SK-N-SH (cell line): Measurements from ENCODE around the gene RBM19. TPM values are rescaled to one million over a fixed set of nuclear protein-coding genes. Genes with fewer than 3 reads are reported as not detected.

ENCODE experiments used
- CTCF ChIA-PET: fragments of 300-600, 350-600 bp; formaldehyde crosslinking; extraction: SDS; loops from one replicate; lab custom pipeline; 2021; lab: Yijun Ruan, JAX
- POLR2A ChIA-PET: fragments of 350-600 bp; sonication (Branson Sonifier 250); formaldehyde crosslinking; extraction: SDS; loops from one replicate; lab custom pipeline; 2020; ENCODE audit warnings: antibody characterized with exemption, inconsistent platforms; lab: Yijun Ruan, JAX
- DNase-seq: peaks from one replicate; pipeline ENCODE4 v3.0.0; 2012
- H2AFZ ChIP-seq: fragments of 200-600 bp; sonication (generic); 2 replicates; pipeline ENCODE4 v1.8.1; 2016; ENCODE audit warnings: antibody characterized with exemption, mild to moderate bottlenecking, low read depth
- H3F3A ChIP-seq: fragments of 200-600 bp; sonication (generic); replicated peaks from 2 replicates; pipeline ENCODE3; 2016; ENCODE audit warnings: antibody characterized with exemption, mild to moderate bottlenecking; ENCODE audit not compliant: insufficient read depth
- H3K27ac ChIP-seq, 2 experiments: fragments of 200-500 bp in 1 of 2; fragments of 200-600 bp in 1 of 2; sonication (Bioruptor generic) in 1 of 2; sonication (generic), shearing (Covaris generic) in 1 of 2; 2 replicates each; pipeline versions ENCODE4 v1.5.1 to v1.6.1; 2014 to 2016; ENCODE audit warnings: low read depth in 2 of 2, inconsistent platforms in 1 of 2, low read length in 1 of 2, mild to moderate bottlenecking in 1 of 2, mixed read lengths in 1 of 2
- H3K27me3 ChIP-seq: fragments of 200-600 bp; sonication (generic), shearing (Covaris generic); 2 replicates; pipeline ENCODE4 v1.6.1; 2016; ENCODE audit warnings: mixed run types; ENCODE audit not compliant: insufficient read depth
- H3K36me3 ChIP-seq, 2 experiments: fragments of 200-500 bp in 1 of 2; fragments of 200-600 bp in 1 of 2; sonication (Bioruptor generic) in 1 of 2; sonication (generic) in 1 of 2; replicated peaks in 1 of 2; 2 replicates each; pipeline versions ENCODE3 to v1.5.1; 2014 to 2016; ENCODE audit warnings: low read length in 1 of 2, mild to moderate bottlenecking in 1 of 2; ENCODE audit not compliant: insufficient read depth in 2 of 2, control insufficient read depth in 1 of 2
- H3K4me1 ChIP-seq, 2 experiments: fragments of 200-500 bp in 1 of 2; fragments of 200-600 bp in 1 of 2; sonication (Bioruptor generic) in 1 of 2; sonication (generic), shearing (Covaris generic) in 1 of 2; 2 replicates each; pipeline versions ENCODE4 v1.5.1 to v1.6.1; 2014 to 2016; ENCODE audit warnings: low read depth in 1 of 2, low read length in 1 of 2, mixed run types in 1 of 2; ENCODE audit not compliant: insufficient read depth in 2 of 2, control insufficient read depth in 1 of 2
- H3K4me2 ChIP-seq: fragments of 200-600 bp; sonication (generic), shearing (Covaris generic); 2 replicates; pipeline ENCODE4 v1.6.1; 2017; ENCODE audit warnings: mixed run types
- H3K4me3 ChIP-seq, 2 experiments: fragments of 200-500 bp in 1 of 2; fragments of 200-600 bp in 1 of 2; sonication (Bioruptor generic) in 1 of 2; sonication (generic), shearing (Covaris generic) in 1 of 2; 2 replicates each; pipeline versions ENCODE4 v1.5.1 to v1.8.1; 2014 to 2016; ENCODE audit warnings: low read depth in 2 of 2, inconsistent platforms in 1 of 2, low read length in 1 of 2, mild to moderate bottlenecking in 1 of 2, mixed read lengths in 1 of 2, moderate library complexity in 1 of 2
- H3K79me2 ChIP-seq: fragments of 200-600 bp; sonication (generic); 2 replicates; pipeline ENCODE4 v1.8.1; 2017; ENCODE audit warnings: mild to moderate bottlenecking; ENCODE audit not compliant: insufficient read depth
- H3K9ac ChIP-seq: fragments of 200-600 bp; sonication (generic); 2 replicates; pipeline ENCODE4 v1.6.1; 2017; ENCODE audit warnings: mixed run types
- H3K9me2 ChIP-seq: fragments of 200-600 bp; sonication (generic); 2 replicates; pipeline ENCODE4 v1.6.1; 2017; ENCODE audit warnings: mixed run types
- H3K9me3 ChIP-seq: fragments of 200-600 bp; sonication (generic); 2 replicates; pipeline ENCODE4 v1.6.1; 2017; ENCODE audit warnings: mixed run types, mild to moderate bottlenecking, moderate library complexity
- H4K20me1 ChIP-seq: fragments of 200-600 bp; sonication (generic); 2 replicates; pipeline ENCODE4 v1.6.1; 2017; ENCODE audit warnings: mild to moderate bottlenecking, mixed run types; ENCODE audit not compliant: insufficient read depth
- CTCF ChIP-seq: fragments of 200-600 bp; sonication (generic); IDR thresholded peaks from 2 replicates; pipeline ENCODE4 v1.6.1; 2017; ENCODE audit warnings: antibody characterized with exemption, mild to moderate bottlenecking, moderate library complexity
- EP300 ChIP-seq, 2 experiments: IDR thresholded peaks; 2 replicates each; pipeline versions ENCODE4 v1.4.0 to v1.6.1; 2012; ENCODE audit warnings: borderline replicate concordance in 1 of 2, low read depth in 1 of 2, low read length in 1 of 2
- EZH2phosphoT487 ChIP-seq: fragments of 200-600 bp; sonication (generic); IDR thresholded peaks from 2 replicates; pipeline ENCODE4 v1.6.1; 2017; ENCODE audit warnings: low read depth, mixed run types, mild to moderate bottlenecking, antibody characterized with exemption, moderate library complexity, borderline replicate concordance
- FOSL2 ChIP-seq: IDR thresholded peaks from 2 replicates; pipeline ENCODE4 v1.4.0; 2012; ENCODE audit warnings: low read depth, mild to moderate bottlenecking, moderate library complexity, borderline replicate concordance
- FOXJ3 ChIP-seq: sonication (generic); formaldehyde crosslinking; IDR thresholded peaks from 2 replicates; pipeline ENCODE4 v1.5.1; 2020; ENCODE audit warnings: mild to moderate bottlenecking, missing genetic modification reagents
- FOXM1 ChIP-seq: IDR thresholded peaks from 2 replicates; pipeline ENCODE4 v1.4.0; 2012; ENCODE audit warnings: low read depth, mild to moderate bottlenecking
- IRF3 ChIP-seq: fragments of 150-350 bp; IDR thresholded peaks from 2 replicates; pipeline ENCODE4 v1.6.1; 2016; ENCODE audit warnings: mild to moderate bottlenecking, low read depth, low read length
- MEF2A ChIP-seq: IDR thresholded peaks from 2 replicates; pipeline ENCODE4 v1.4.0; 2012; ENCODE audit warnings: low read depth, borderline replicate concordance
- NRF1 ChIP-seq: IDR thresholded peaks from 2 replicates; pipeline ENCODE4 v1.6.1; 2012; ENCODE audit warnings: low read depth, mild to moderate bottlenecking, low read length
- SIN3A ChIP-seq: IDR thresholded peaks from 2 replicates; pipeline ENCODE4 v1.6.1; 2012; ENCODE audit warnings: low read depth, mild to moderate bottlenecking, low read length, moderate library complexity, borderline replicate concordance
- TAF1 ChIP-seq: IDR thresholded peaks from 2 replicates; pipeline ENCODE4 v1.6.1; 2012; ENCODE audit warnings: low read depth, mild to moderate bottlenecking, low read length, moderate library complexity, borderline replicate concordance
- TCF12 ChIP-seq: IDR thresholded peaks from 2 replicates; pipeline ENCODE4 v1.4.0; 2012
- USF1 ChIP-seq: IDR thresholded peaks from 2 replicates; pipeline ENCODE4 v1.4.0; 2012; ENCODE audit warnings: low read depth, borderline replicate concordance
- ZBTB33 ChIP-seq: IDR thresholded peaks from 2 replicates; pipeline ENCODE4 v1.4.0; 2012; ENCODE audit warnings: low read depth, borderline replicate concordance
- WGBS: methylation state at CpG from one replicate; pipeline ENCODE4 v1.1.6; 2017; ENCODE audit warnings: low lambda C conversion rate; 5-methylcytosine and 5-hydroxymethylcytosine counted together
- polyA plus RNA-seq, 3 experiments: library from polyadenylated mRNA; depleted of rRNA; stranded (reverse); fragments of >200 nt; gene quantifications; 2 replicates each; pipeline ENCODE4 v1.2.3, GENCODE V29; 2012

Gene RBM19
- polyA plus RNA-seq, 1 of the 3 experiments (the other 2 are of a cell fraction) = 16.6 TPM

GRCh38 chr12:113777751-113778150 is 188.4 kb downstream of the RBM19 start:
- Histone ChIP-seq H3K4me2 (no peak overlapping the region), H4K20me1 (no peaks in the 10 kb centered on the region), H3K4me3 (no peak overlapping the region), H3K79me2 (no peaks in the 10 kb centered on the region), H3K36me3 (no peaks in the 10 kb centered on the region), H3K9ac (no peak overlapping the region), H3K27ac (no peak overlapping the region), H3K9me3 (no peaks in the 10 kb centered on the region), H2AFZ (no peak overlapping the region), H3K9me2 (no peaks in the 10 kb centered on the region), H3K4me1 (no peaks in the 10 kb centered on the region), H3F3A (no peaks in the 10 kb centered on the region), H3K27me3 (no peaks in the 10 kb centered on the region; the same call in 1 of the 2 replicates)
- POLR2A ChIA-PET = no interaction called here
- no peak for DNase-seq
- TF ChIP-seq TAF1 (no peak), FOXM1 (no peak), EP300 (IDR thresholded peaks at IDR 0.05; ENCODE audit: borderline replicate concordance in 1 of 2, low read depth in 1 of 2, low read length in 1 of 2) (no peak)
- WGBS = 82% methylated on average over 2 of the region's 2 CpGs
- CTCF ChIA-PET = no interaction called here

- Histone ChIP-seq H3K9ac (no peak overlapping the region), H3K9me2 (no peaks in the 10 kb centered on the region), H3K4me3 (no peak overlapping the region), H3K4me1 (no peaks in the 10 kb centered on the region), H2AFZ (no peak overlapping the region), H3F3A (no peaks in the 10 kb centered on the region), H3K9me3 (no peaks in the 10 kb centered on the region), H3K79me2 (no peaks in the 10 kb centered on the region), H3K4me2 (no peak overlapping the region), H4K20me1 (no peaks in the 10 kb centered on the region), H3K27me3 (no peaks in the 10 kb centered on the region; the same call in 1 of the 2 replicates), H3K36me3 (no peaks in the 10 kb centered on the region), H3K27ac (no peak overlapping the region)
- CTCF ChIA-PET = no interaction called here
- WGBS = 57% methylated on average over 7 of the region's 7 CpGs
- no peak for DNase-seq
- TF ChIP-seq FOXM1 (no peak), ZBTB33 (no peak), FOXJ3 (no peak), NRF1 (no peak), EP300 (IDR thresholded peaks at IDR 0.05; ENCODE audit: borderline replicate concordance in 1 of 2, low read depth in 1 of 2, low read length in 1 of 2) (no peak), TCF12 (no peak), EZH2phosphoT487 (no peak), CTCF (no peak), USF1 (no peak), SIN3A (no peak), IRF3 (no peak), FOSL2 (no peak), MEF2A (no peak)
- TF ChIP-seq, all 33 proteins: peak for 0
- POLR2A ChIA-PET = no interaction called here
Observed at GRCh38 chr12:113776536-113776935, 189.6 kb downstream of the RBM19 start.
